ENCODE data around the gene RGS17.

DNA sequence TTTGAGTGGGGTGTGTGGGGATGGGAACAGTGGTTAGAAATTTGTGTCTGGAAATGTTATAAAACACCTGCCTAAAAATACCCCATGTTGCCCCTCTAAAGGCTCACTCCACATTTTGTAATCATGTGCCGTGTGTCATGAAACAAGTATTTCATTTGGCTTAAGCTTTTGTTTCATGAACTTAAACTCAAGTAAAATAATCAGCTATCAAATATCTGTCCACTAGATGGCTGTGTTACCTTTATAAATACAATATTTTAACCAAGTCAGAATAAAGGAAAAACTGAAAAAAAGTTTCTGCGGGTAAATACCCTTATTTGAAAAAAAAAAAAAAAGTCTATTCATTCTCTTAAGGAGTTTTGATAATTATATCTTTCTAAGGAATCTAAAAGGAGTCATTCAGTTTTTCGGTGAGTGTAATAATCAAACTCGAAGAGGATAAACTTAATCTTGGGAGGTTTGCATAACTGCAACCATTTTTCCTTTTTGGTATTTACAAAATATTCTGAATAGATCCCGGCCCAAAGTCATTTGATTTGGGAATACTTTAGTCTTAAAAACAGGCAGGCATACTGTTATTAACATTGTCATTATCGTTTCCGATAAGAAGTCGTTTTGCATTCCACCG is 98.7 kb downstream of the RGS17 start:
- TF ChIP-seq CTCF (conservative IDR thresholded peaks at IDR 0.05) (peak; percentile 78), EZH2 (IDR thresholded peaks at IDR 0.05; ENCODE audit: low read depth) (no peak)
